Prostate gland (tissue), 2 donors: ENCODE measurements around the gene ICE2. TPM values are rescaled to one million over a fixed set of nuclear protein-coding genes. Genes with fewer than 3 reads are reported as not detected.

Source experiments
- DNase-seq: peaks from one replicate; pipeline ENCODE4 v3.0.0-alpha.2; 2019; ENCODE audit warnings: low spot score
- H3K27ac ChIP-seq, 2 donors: fragments of 200-600 bp; sonication (generic); 2 replicates each; pipeline ENCODE4 v1.5.1; 2017 to 2019
- H3K27me3 ChIP-seq: fragments of 200-600 bp; sonication (generic); replicated peaks from 2 replicates; pipeline ENCODE4 v1.5.1; 2019; ENCODE audit not compliant: insufficient read depth
- H3K36me3 ChIP-seq, 2 donors: fragments of 200-600 bp; sonication (generic); 1 replicate in 1 of 2; 2 replicates in 1 of 2; pipeline versions ENCODE4 v1.5.1 to v1.8.1; 2017 to 2019
- H3K4me1 ChIP-seq: fragments of 200-600 bp; sonication (generic); replicated peaks from 2 replicates; pipeline ENCODE4 v1.5.1; 2019
- H3K4me3 ChIP-seq, 2 donors: fragments of 200-600 bp; sonication (generic); 2 replicates each; pipeline ENCODE4 v1.5.1; 2017 to 2019
- H3K9me3 ChIP-seq: fragments of 200-600 bp; sonication (generic); 2 replicates; pipeline ENCODE4 v1.5.1; 2017
- CTCF ChIP-seq, 4 experiments: fragments of 200-600 bp in 2 of 4; fragments of 450-650 bp in 2 of 4; sonication (generic) in 2 of 4; IDR thresholded peaks; 1 replicate in 3 of 4; 2 replicates in 1 of 4; pipeline ENCODE4 v1.5.1; 2016 to 2019; ENCODE audit warnings: antibody characterized with exemption in 4 of 4, mild to moderate bottlenecking in 2 of 4, moderate library complexity in 2 of 4
- POLR2A ChIP-seq: fragments of 450-650 bp; IDR thresholded peaks from one replicate; pipeline ENCODE4 v1.6.1; 2016; ENCODE audit warnings: antibody characterized with exemption, mild to moderate bottlenecking
- POLR2AphosphoS5 ChIP-seq: sonication (generic); formaldehyde crosslinking; IDR thresholded peaks from one replicate; pipeline ENCODE4 v1.6.1; 2017; ENCODE audit warnings: antibody characterized with exemption
- WGBS: methylation state at CpG from one replicate; pipeline ENCODE4 v1.1.5; 2018; 5-methylcytosine and 5-hydroxymethylcytosine counted together
- intact Hi-C: fragments of 100-400 bp; cut with DNase I; formaldehyde crosslinking; loops from one replicate; pipeline ENCODE4 v1.14.2; 2022
- total RNA-seq, 2 donors: library from RNA; depleted of rRNA; stranded (reverse); fragments of >200 nt; gene quantifications; one replicate each; pipeline ENCODE4 v1.1.0, GENCODE V29; 2016

The ICE2 gene
- total RNA-seq, 2 donors from 2014 or later = 33.0 to 34.5 TPM

- 67% methylated on average over 9 of the region's 9 CpGs for WGBS
- Histone ChIP-seq H3K4me3 (peak overlapping the region in 1 of 2 donors; percentile 76), H3K9me3 (no peaks in the 10 kb centered on the region), H3K4me1 (peaks cover 31% of the 10 kb centered on the region), H3K27ac (peak overlapping the region; percentile 93 to 97), H3K36me3 (no peaks in the 10 kb centered on the region), H3K27me3 (no peaks in the 10 kb centered on the region)
- no peak for DNase-seq
- intact Hi-C loops = loop anchor here (5.0 kb wide), 1 partner anchor 33 kb away; no protein-coding TSS in a partner anchor
- TF ChIP-seq CTCF (IDR thresholded peaks at IDR 0.05) (no peak), POLR2AphosphoS5 (no peak), POLR2A (no peak)
These were observed 83.5 kb downstream of the ICE2 start for GRCh38 chr15:60395276-60396011.

- Histone ChIP-seq H3K36me3 (no peaks in the 10 kb centered on the region), H3K27me3 (no peaks in the 10 kb centered on the region), H3K9me3 (no peaks in the 10 kb centered on the region), H3K4me1 (peaks cover 31% of the 10 kb centered on the region), H3K4me3 (no peak overlapping the region), H3K27ac (peak overlapping the region; percentile 93 to 97)
- 58% methylated on average over 1 of the region's 1 CpG for WGBS
- no peak for DNase-seq
- TF ChIP-seq CTCF (IDR thresholded peaks at IDR 0.05) (no peak), POLR2A (no peak), POLR2AphosphoS5 (no peak)
- intact Hi-C loops = loop anchor here (5.0 kb wide), 1 partner anchor 32 kb away; no protein-coding TSS in a partner anchor
These were observed 84.2 kb downstream of the ICE2 start for GRCh38 chr15:60394689-60395097.

GRCh38 chr15:60392986-60393790 is 85.8 kb downstream of the ICE2 start:
- H3K4me1 ChIP-seq = peaks cover 35% of the 10 kb centered on the region
- peak overlapping the region in 1 of 2 donors; percentile 4 for H3K4me3 ChIP-seq

GRCh38 chr15:60392601-60392985 is 86.3 kb downstream of the ICE2 start:
- peak overlapping the region; percentile 93 to 97 for H3K27ac ChIP-seq
- no peak overlapping the region for H3K4me3 ChIP-seq
- no peak for DNase-seq
- no peak for TF ChIP-seq CTCF (IDR thresholded peaks at IDR 0.05)
- no peak for TF ChIP-seq POLR2AphosphoS5
- no peaks in the 10 kb centered on the region for H3K9me3 ChIP-seq
- 4% methylated on average over 3 of the region's 3 CpGs for WGBS
- H3K36me3 ChIP-seq = no peaks in the 10 kb centered on the region
- H3K27me3 ChIP-seq = no peaks in the 10 kb centered on the region
- intact Hi-C loops = no loop called here
- peaks cover 35% of the 10 kb centered on the region for H3K4me1 ChIP-seq

More at GRCh38 chr15:60392986-60393790, 85.8 kb downstream of the ICE2 start:
- H3K27ac ChIP-seq = peak overlapping the region; percentile 93 to 97
- H3K27me3 ChIP-seq = no peaks in the 10 kb centered on the region
- intact Hi-C loops = no loop called here
- WGBS = 12% methylated on average over 9 of the region's 9 CpGs
- no peaks in the 10 kb centered on the region for H3K36me3 ChIP-seq
- peak; percentile 94 for DNase-seq
- H3K9me3 ChIP-seq = no peaks in the 10 kb centered on the region
- TF ChIP-seq POLR2AphosphoS5 (peak; percentile 95), POLR2A (peak; percentile 17), CTCF (IDR thresholded peaks at IDR 0.05) (no peak)
